Measurements from ENCODE around the gene VAV1.

- TF ChIP-seq CTCF (conservative IDR thresholded peaks at IDR 0.05): no peak
- TF ChIP-seq ZFX (IDR thresholded peaks at IDR 0.05): no peak
Observed at GRCh38 chr19:6864325-6864940, 91.9 kb downstream of the VAV1 start.

All from C4-2B (cell line).